HL-60 (cell line): ENCODE results near the gene VAT1L.

Experiments used
- POLR2AphosphoS5 ChIP-seq: IDR thresholded peaks from 2 replicates; pipeline ENCODE4 v1.6.1; 2012; ENCODE audit warnings: low read depth
- TF ChIP-seq, protein P1 (sequence below): IDR thresholded peaks from one replicate; pipeline ENCODE4 v1.5.1; 2011; ENCODE audit warnings: low read length, control low read depth, inconsistent platforms; ENCODE audit not compliant: insufficient read depth

DNA sequence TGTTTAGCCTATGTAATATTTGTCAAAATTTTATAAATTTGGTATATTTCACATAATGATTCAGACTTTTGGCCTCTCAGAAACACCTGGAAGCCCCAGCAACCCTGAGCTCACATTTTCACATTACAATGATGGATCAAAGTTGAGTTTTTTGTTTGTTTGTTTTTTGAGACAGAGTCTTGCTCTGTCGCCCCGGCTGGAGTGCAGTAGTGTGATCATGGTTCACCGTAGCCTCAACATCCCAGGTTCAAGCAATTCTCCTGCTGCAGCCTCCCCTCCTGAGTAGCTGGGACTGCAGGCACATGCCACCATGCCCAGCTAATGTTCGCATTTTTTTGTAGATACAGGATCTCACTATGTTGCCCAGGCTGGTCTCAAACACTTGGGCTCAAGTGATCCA, 10.6 kb upstream of the VAT1L start:
- TF ChIP-seq, protein P1, sequence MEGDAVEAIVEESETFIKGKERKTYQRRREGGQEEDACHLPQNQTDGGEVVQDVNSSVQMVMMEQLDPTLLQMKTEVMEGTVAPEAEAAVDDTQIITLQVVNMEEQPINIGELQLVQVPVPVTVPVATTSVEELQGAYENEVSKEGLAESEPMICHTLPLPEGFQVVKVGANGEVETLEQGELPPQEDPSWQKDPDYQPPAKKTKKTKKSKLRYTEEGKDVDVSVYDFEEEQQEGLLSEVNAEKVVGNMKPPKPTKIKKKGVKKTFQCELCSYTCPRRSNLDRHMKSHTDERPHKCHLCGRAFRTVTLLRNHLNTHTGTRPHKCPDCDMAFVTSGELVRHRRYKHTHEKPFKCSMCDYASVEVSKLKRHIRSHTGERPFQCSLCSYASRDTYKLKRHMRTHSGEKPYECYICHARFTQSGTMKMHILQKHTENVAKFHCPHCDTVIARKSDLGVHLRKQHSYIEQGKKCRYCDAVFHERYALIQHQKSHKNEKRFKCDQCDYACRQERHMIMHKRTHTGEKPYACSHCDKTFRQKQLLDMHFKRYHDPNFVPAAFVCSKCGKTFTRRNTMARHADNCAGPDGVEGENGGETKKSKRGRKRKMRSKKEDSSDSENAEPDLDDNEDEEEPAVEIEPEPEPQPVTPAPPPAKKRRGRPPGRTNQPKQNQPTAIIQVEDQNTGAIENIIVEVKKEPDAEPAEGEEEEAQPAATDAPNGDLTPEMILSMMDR: no peak
- TF ChIP-seq POLR2AphosphoS5: no peak
